Left colon (tissue), 2 donors: Measurements from ENCODE around the gene TNFAIP8L1. TPM values are rescaled to one million over a fixed set of nuclear protein-coding genes. Genes with fewer than 3 reads are reported as not detected.
"Not testable (repeated sequence)": the region's sequence is repeated elsewhere in the genome, so short reads cannot be mapped to it uniquely, and the experiment has no call there.

Source experiments
- ATAC-seq: fragments of 200-7000 bp; cut with Tn5 transposase; one replicate; pipeline ENCODE4 v1.9.1; 2020; ENCODE audit warnings: mild to moderate bottlenecking, moderate library complexity
- DNase-seq, 2 donors: peaks; one replicate each; pipeline ENCODE4 v3.0.0-alpha.2; 2020
- intact Hi-C, 2 donors: fragments of 100-400 bp; cut with DNase I in 1 of 2; cut with micrococcal nuclease in 1 of 2; formaldehyde crosslinking; loops; one replicate each; pipeline versions ENCODE4 v1.11.2 to v1.14.0; 2022; cut with DNase I, micrococcal nuclease
- long read RNA-seq: library from polyadenylated mRNA; unstranded; transcript quantifications from one replicate; pipeline ENCODE4 v2.0.0, GENCODE V29; 2021
- total RNA-seq, 2 donors: library from RNA; stranded (reverse); fragmentation: NEBNext Ultra II Directional; extraction: Animal tissue kit (Norgen Biotek cat#: 25700); gene quantifications; one replicate each; pipeline ENCODE4 v1.2.1, GENCODE V29; 2021
- donor health status: DM: no; HTN: no; CAD: no.
- donor health status: DM: yes; HTN: yes; CAD: no.

TNFAIP8L1 gene
- 1 to 10 TPM; 9.0 to 9.4 TPM for total RNA-seq
- long read RNA-seq, transcript TNFAIP8L1-201 (2 exons, 3,814 nt), result major isoform, 12 of 24 reads
- long read RNA-seq, partial matches to known transcripts, result 0 of 24 reads
- long read RNA-seq, other reads (novel, unspliced or antisense), result 12 of 24 reads

DNA sequence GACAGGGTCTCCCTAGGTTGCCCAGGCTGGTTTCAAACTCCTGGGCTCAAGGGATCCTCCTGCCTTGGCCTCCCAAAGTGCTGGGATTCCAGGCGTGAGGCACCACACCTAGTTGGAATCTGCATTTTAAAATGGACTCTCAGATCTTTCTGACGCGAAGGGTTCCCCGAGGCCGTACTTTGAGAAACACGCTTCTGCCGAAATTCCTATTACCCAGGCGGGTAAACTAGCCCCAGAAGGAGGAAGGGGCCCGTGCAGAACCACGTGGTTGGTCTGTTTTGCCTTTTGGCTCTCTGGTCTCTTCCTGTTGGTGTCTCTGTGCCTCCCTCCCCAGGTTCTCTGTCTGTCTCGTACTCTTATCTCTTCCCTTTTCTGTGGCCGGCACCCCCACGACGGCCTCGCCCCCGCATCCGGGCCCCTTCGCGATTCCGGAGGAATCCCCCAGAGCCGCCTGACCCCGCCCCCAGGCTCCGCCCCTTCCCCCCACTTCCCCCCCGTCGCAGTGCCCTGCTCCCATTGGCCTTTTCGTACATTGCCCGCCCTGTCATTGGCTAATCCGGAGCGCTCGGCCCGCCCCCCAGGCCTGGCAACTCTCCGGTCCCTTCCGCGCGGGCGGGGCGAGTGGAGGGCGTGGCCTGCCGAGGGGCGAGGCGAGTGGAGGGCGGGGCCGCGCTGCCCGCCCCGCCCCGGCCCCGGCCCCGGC is at the start of gene TNFAIP8L1:
Gene TNFAIP8L1 (plus strand): TSS at position 689 of the 703 bp plus-strand sequence. CDS start 12,354 bp downstream, outside the sequence.
- peak; percentile 97 to 99 for DNase-seq
- intact Hi-C loops, result loop anchor here (10.0 kb wide), 1 partner anchor 64 kb away; no protein-coding TSS in a partner anchor
- ATAC-seq, result peak; percentile 94

- peak; percentile 42 for ATAC-seq
- DNase-seq, result no peak
- intact Hi-C loops, result no loop called here
Observed at GRCh38 chr19:4589579-4590410, 49.5 kb upstream of the TNFAIP8L1 start.

- intact Hi-C loops, result no loop called here
- ATAC-seq (no peak), DNase-seq (no peak)
Observed at GRCh38 chr19:4590559-4590958, 48.8 kb upstream of the TNFAIP8L1 start.

DNA sequence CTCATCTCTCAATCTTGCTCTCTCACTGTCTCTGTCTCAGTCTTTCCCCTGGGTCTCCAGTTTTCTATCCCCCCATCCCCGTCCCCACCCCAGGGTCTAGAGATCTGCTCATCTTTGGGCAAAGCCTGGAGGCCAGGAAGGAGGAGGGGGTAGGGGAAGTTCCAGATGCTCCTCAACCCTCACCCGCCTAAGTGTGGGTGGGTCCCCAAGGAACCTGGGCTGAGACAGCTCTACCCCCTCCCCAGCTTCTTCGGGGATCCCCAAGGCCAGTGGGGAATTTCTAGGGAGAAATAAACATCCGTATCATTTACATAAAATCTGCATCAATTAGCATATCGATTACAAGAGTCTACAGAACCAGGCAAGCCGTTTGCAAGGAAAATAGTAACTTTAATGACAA is 48.0 kb upstream of the TNFAIP8L1 start:
- ATAC-seq, result no peak
- no peak for DNase-seq
- intact Hi-C loops, result no loop called here

DNA sequence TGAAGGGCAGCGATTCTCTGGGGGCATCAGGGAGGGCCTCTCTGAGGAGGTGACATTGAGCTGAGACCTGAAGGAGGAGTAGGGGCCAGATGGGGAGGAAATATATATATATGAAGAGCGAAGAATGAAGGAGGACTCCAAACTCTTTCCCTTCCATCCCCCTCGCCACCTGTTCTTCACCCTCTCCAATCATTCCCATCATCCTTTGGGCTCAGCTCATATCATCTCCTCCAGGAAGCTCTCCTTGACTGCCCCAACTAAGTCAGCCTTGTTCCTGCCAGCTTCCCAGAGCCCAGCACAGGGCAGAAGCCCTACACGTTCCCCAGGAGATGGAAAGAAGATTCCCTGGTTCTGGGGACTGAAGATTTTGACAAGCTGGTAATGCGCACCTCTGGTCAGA is 46.9 kb upstream of the TNFAIP8L1 start:
- intact Hi-C loops, result no loop called here
- ATAC-seq (no peak), DNase-seq (no peak)

GRCh38 chr19:4593409-4593851 is 45.9 kb upstream of the TNFAIP8L1 start:
- DNase-seq (no peak), ATAC-seq (no peak)
- intact Hi-C loops, result no loop called here

GRCh38 chr19:4594201-4594600 is 45.1 kb upstream of the TNFAIP8L1 start:
- intact Hi-C loops, result no loop called here
- ATAC-seq (no peak), DNase-seq (no peak)

- ATAC-seq, DNase-seq, intact Hi-C loops: not testable (repeated sequence)
Observed at GRCh38 chr19:4595158-4595557, 44.2 kb upstream of the TNFAIP8L1 start.

GRCh38 chr19:4596033-4596904 is 43.0 kb upstream of the TNFAIP8L1 start:
- ATAC-seq, result no peak
- DNase-seq, result no peak
- intact Hi-C loops, result no loop called here

DNA sequence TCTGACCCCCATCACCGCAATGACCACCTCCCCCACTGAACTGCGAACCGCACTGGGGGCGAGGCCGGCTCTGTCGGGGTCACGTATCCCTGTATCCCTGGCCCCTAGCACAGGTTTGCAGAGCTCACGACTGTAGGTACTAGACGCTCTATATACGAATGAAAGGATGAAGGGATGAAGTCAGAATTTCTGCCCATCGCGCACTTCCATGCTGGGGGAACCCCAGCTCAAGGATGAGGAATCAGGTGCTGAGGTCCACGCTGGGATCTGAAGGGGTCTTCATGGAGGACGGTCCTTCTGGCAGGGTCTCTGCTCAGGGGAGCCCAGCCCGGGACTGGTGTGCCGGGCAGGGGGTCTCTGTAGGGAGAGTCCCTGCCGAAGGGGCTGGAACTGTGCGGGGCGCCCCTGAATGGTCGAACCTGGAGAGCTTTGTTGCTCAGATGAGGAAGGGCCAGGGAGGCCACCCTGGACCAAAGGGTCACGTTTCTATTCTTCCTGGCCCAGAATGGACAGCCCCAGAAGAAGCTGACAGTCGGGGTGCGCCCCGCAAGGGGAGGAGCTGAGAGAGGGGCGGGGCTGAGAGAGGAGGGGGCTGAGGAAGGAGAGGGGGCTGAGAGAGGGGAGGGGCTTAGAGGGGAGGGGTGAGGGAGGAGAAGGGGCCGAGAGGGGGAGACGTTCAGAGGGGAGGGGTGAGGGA is 41.9 kb upstream of the TNFAIP8L1 start:
- ATAC-seq (peak; percentile 15), DNase-seq (no peak)

GRCh38 chr19:4597975-4598671 is 41.2 kb upstream of the TNFAIP8L1 start:
- peak; percentile 31 to 52 for DNase-seq
- intact Hi-C loops, result no loop called here

More for the DNA sequence above, 41.9 kb upstream of the TNFAIP8L1 start:
- intact Hi-C loops, result no loop called here

GRCh38 chr19:4598712-4599111 is 40.6 kb upstream of the TNFAIP8L1 start:
- intact Hi-C loops, result no loop called here
- DNase-seq, result no peak
- ATAC-seq, result no peak

More at GRCh38 chr19:4597975-4598671, 41.2 kb upstream of the TNFAIP8L1 start:
- ATAC-seq, result peak; percentile 80

- intact Hi-C loops, result no loop called here
- ATAC-seq, result no peak
Observed at GRCh38 chr19:4600082-4600481, 39.2 kb upstream of the TNFAIP8L1 start.

GRCh38 chr19:4600893-4601292 is 38.4 kb upstream of the TNFAIP8L1 start:
- ATAC-seq (no peak), DNase-seq (no peak)
- intact Hi-C loops, result no loop called here

More at GRCh38 chr19:4600082-4600481, 39.2 kb upstream of the TNFAIP8L1 start:
- DNase-seq, result no peak

GRCh38 chr19:4602173-4602788 is 37.0 kb upstream of the TNFAIP8L1 start:
- DNase-seq, result no peak
- no peak for ATAC-seq
- intact Hi-C loops, result no loop called here

GRCh38 chr19:4602915-4603314 is 36.4 kb upstream of the TNFAIP8L1 start:
- DNase-seq (no peak), ATAC-seq (no peak)
- intact Hi-C loops, result no loop called here

GRCh38 chr19:4604912-4605311 is 34.4 kb upstream of the TNFAIP8L1 start:
- intact Hi-C loops, result no loop called here
- ATAC-seq, result no peak
- DNase-seq, result no peak
